NCI-H69 (cell line): ENCODE data around the gene PLAC9.

Experiments
- DNase-seq: peaks from one replicate; lab custom pipeline; 2025; lab: John Stamatoyannopoulos, UW

The PLAC9 gene

DNA sequence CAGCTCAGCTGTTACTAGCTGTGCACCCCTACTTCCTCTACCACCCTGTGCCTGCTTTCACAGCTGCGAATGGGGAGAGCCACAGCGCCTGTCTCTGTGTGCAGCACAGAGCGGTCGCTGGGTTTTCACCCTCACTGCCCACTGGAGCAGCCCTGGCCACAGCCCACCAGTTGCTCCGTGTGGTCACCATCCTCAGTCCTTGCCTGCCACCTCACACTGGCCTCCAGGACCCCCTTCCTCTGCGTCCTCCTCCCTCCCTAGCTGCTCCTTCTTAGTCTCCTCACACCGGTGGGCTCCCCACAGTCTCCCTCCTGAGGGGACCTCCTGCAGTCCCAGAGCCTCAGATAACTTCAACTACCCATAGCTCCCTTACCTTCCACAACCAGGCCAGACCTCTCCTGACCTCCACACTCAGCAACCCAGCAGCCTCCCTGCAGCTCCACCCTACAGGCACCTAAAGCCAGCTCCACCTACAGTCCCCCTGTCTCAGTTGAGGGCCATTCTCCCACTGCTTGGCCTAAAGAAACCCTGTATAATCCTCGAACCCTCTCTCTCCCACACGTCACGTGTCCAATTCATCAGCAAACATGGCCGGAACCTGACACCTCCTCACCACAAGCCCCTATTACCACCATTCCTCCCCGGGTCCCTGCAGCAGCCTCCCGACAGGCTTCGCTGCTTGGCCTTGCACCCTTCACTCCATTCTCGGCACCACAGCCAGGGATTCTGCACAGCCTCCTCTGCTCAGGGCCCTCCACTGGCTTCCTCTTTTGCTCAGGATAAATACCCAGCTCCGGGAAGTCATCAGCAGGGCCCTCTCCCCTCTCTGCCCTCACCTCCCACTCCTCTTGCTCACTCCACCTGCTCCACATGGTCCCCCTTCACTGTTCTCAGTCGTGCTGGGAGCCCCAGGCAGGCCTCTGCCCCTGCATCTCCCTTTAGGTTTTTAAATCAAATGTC is 28.1 kb downstream of the PLAC9 start:
- DNase-seq = no peak

DNA sequence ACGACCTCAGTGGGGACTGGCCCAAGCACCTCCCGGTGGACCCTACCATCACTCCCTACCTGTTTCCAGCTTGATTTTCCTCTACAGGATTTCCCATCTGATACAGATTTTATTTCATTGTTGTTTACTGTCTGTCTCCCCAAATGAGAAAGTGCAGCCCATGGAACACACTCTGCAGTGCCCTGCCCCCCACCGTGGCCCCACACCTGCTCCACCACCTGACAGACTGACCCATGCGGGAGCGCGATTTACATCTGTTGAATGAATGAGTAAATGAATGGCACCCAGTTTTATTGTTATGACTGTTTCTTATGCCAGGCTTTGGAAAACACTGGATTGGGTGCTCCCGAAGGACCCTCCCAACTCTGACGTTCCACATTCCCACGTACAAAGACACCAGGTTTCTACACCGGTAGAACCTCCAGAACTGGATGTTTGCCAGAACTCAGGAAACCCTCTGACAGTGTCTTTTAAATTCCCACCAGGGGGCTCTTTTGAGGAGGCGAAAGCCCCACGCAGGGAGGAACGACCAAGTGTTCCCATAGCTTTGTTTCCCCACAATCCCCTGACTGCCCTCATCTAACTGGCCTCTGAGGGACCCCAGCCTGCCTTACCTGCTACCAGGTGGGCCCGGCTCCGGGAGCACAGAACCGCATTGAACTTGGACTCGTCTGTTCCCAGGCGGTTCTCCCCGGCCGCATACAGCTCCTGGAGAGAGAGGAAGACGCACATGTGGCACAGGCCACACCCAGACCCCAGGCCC is 29.0 kb downstream of the PLAC9 start:
- peak; percentile 65 for DNase-seq

DNA sequence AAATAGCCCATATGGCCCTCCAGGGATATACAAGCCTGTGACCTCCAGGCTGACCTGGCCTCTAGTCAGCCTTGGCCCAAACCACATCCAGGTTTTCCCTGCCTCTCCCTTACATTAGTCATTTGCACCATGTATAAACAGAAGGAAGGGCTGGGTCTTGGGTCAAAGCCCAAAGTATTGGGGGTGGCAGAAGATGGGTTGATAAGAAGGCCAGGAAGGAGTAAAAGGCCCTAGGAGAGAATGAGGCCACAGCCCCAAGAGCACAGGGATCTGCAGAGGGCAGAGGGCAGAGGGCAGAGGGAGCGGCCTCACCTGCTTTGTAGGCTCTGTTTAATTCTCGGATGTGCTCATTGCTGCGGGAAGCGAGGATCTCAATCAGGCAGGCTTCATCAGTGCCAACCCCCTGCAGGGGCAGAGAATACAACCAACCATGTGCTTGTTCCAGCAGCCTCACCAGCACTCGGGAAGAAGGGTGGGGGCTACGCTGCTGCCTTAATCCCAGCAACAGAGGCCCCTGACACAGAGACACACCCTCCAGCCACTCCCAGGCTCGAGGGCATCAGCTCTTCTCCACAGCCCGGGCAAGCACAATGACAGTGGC is 31.3 kb downstream of the PLAC9 start:
- peak; percentile 57 for DNase-seq

GRCh38 chr10:80164596-80164995 is 32.1 kb downstream of the PLAC9 start:
- DNase-seq = no peak

GRCh38 chr10:80165173-80165572 is 32.6 kb downstream of the PLAC9 start:
- no peak for DNase-seq

DNA sequence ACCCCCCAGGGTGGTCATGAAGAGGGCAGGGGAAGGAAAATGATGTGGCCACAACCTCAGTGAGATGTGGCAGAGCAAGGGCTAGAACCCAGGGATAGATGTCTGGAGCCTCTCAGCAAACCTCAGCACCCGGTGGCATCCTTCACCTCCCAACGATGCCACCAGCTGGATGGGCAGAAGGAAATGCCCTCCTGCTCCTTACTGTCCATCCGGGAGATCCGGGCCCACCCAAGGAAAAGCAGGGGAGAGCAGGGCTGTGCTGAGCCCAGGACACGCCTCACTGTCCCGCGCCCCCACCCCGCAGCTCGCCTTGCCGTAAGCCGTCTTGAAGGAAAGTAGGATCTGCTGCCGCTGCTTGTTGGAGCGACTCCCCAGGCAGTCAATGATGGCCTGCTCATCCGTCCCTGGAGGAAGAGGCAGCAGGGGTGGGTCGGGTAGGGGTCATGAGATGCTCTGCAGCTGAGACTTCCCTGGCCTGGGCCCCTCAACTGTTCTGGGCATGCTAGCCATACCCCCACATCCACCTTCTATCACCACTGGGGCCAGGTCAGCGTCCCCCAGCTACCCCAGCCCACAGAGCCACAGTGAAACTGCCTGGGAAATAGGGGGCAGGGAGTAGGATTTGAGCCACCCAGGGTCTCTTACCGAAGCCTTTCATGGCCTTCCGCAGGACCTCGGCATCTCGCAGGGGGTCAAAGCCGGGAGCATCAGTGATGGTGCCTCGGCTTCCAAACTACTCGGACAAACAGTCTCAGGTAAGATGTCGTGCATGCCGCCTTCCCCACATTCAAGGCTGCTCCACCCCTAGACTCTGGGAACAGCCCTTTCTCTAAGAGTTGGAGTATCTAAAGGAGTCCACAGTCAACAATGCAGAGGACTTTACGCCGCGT is 34.3 kb downstream of the PLAC9 start:
- DNase-seq = no peak

DNA sequence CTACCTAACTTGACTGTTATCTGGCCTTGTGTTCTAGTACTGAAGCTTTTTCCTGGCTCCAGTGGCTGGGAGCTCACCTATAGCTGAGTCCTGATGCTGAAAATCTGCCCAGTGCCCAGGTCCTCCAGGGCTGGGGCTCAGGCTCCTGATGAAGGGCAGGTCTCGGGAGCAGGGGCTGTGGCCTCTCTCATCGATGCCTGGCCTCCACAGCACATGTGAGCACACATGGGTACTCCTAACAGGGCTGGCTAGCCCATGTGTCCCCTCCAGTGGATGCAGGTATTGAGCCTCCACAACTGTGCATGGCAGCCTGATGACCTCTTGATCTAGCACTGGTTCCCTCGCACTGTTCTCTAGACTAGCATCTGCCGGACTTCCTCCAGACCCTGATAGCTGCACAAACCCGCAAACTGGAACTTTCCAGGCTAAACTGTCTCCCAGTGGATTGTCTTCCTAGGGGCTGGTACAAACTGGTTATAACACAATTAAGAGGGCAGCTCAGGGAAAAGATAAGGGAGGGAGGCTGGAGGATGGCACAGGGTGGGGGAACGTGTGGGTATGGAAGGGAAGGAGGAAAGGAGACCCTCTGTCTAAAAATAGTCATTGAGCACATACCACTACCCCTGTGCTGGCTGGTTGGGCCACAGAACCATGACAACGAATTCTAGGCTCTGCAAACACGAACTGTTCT is 35.1 kb downstream of the PLAC9 start:
- DNase-seq = no peak

- DNase-seq = no peak
Measured at GRCh38 chr10:80168162-80168511, 35.6 kb downstream of the PLAC9 start.

DNA sequence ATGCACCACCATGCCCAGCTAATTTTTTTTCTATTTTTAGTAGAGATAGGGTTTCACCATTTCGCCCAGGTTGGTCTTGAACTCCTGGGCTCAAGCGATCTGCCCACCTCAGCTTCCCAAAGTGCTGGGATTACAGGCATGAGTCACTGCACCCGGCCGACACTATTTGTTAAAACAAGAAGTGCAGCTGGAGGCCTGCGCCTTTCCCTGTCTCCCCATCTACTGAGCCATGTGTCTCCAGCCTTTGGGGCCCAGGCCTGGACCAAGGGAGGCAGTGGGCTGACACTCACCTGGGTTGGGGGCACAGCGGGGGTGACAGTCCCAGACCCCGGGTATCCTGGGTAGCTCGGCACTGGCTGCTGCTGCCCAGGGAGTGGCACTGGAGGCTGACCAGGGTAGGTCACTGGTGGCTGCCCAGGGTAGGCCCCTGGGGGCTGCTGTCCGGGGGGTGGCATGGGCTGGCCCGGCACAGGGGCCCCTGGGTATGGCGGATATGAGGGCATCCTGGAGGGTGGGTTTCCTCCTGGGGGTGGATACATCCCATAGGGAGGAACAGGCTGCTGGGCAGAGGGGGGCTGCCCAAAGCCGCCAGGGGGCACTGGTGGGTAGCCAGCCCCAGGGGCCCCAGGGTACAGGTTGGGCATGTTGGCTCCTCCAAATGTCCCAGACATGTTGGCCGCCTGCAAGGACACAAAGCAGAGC is 36.3 kb downstream of the PLAC9 start:
- DNase-seq = no peak

DNA sequence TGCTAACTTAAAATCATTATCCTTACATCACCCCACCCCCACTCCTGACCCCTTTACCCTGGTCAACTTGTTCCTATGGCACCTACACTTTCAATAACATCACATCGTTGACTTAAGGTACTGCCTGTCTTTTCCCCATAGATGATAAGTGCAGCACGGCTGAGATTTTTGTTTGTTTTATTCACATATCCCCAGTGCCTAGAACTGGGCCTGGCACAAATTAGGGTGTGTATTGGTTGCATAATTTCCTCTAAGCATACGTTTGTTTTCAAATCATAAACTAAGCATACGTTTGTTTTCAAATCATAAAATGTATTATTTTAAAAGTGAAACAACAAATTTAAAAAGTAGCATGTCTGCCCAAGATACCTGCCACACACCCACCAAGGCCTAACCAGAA is 37.5 kb downstream of the PLAC9 start:
- no peak for DNase-seq

DNA sequence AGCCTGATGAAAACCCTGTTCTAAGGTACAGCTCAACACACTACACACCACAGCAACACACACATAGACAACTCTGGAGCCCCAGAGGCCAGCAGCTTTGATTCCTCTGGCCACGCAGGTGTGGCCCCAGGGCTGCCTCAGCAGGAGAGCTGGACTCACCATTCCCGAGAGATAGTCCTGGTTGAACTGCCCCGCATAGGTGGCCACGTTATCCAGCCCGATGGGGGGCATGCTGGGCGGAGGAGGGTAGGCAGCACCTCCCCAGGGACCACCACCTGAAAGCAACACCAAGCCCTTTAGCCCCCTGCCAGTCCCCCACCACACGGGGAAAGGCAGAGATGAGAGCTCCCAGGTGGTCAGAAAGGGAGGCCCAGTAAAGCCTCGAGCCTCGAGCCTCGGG is 38.1 kb downstream of the PLAC9 start:
- DNase-seq = no peak

- DNase-seq = peak; percentile 51
Measured at GRCh38 chr10:80171248-80171660, 38.7 kb downstream of the PLAC9 start.

GRCh38 chr10:80172896-80173295 is 40.4 kb downstream of the PLAC9 start:
- peak; percentile 60 for DNase-seq

GRCh38 chr10:80173466-80173865 is 40.9 kb downstream of the PLAC9 start:
- DNase-seq = peak; percentile 79

DNA sequence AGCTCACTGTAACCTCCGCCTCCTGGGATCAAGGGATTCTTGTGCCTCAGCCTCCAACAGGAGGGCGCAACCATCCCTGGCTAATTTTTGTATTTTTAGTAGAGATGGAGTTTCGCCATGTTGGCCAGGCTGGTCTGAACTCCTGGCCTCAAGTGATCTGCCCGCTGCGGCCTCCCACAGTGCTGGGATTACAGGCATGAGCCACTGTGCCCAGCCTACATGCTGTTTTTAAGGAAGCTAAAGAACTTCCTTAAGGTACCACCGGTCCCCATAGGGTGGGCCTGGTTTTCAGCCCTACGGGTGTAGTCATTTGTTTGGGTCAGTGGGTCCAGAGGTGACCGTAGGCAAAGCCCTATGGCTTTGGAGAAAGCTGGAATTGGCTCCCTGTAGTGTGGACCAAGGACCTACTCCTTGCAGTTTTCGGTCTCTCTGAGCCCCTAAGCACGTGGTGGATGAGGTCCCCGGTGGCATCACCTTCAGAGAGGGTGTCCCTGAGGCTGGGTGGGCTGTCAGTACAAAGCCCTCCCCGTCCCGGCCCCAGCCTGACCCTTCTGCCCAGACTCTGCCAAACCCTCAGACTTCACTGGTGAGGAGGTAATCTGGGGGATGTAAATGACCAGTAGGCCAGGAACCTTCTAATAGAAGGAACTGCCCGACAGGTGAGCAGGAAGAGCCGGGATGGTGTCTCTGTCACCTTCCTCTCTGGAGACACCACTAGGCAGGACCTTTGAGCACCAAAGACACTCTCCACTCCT is 42.3 kb downstream of the PLAC9 start:
- no peak for DNase-seq

GRCh38 chr10:80176526-80176925 is 44.0 kb downstream of the PLAC9 start:
- no peak for DNase-seq

DNA sequence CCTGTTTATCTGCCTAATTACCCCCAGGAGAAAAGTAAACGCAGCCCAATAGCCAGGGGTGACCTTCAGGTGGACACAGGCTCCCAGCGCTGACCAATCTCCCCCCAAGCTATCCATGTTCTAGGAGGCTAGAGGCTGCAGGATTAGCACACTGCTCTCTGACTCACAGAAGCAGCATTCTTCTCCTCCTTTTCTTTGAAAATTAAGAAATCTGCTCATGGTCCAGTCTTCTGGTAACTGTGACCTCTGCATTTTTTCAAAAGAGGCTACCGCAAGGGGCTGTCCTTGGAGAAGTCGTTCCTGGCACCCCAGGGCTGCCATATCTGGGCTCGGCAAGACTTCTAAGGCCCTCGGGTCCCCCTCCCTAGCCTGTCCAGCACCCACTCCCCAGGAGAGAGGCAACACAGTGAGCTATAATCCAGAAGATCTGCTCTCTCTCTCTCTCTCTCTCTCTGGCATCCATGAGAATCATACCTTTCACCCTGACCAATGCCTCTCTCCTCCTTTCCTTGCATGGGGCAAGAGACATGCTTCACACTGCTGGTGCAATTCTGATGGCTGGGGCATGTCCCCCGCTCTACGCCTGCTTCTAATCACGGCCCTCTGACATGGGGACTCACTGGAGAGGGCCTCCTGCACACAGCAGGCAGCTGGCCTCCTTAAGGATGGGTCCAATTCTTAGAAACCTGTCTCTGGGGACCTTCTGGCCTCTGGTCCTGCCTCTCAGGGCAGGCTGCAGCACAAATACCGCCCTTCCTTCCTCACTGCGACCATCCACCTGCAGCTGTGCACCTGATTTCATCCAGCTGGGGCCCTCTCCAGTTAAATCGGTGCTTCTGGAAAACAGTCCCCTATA is 45.5 kb downstream of the PLAC9 start:
- no peak for DNase-seq

- DNase-seq = no peak
Measured at GRCh38 chr10:80182986-80183385, 50.5 kb downstream of the PLAC9 start.

DNA sequence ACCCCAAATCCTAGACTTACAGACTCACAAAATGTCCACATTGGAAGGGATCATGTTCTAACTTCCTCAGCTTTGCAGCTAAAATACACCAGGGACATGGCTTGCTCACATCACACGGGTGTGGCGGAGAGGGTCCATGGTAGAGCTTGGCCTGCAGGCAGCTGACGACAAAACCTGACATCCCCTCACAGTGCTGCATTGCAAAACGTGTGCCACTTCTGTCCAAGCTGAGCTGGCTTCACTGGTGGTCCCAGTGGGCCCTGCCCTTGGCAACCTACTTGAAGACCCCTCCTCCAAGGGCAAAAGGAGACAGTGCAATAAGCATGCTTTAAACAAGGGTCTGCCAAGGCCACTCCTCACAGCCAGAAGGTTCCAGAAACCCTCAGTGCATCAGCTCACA is 50.9 kb downstream of the PLAC9 start:
- DNase-seq = no peak
